Stomach (tissue), 4 donors: ENCODE results near the gene SSTR4.
A peak's percentile ranks its signal among the peaks of the same experiment; 100 is the strongest.

Source experiments
- CTCF ChIP-seq, 7 experiments: fragments of 450-650 bp in 4 of 7; fragments of 200-600 bp in 3 of 7; sonication (generic) in 3 of 7; IDR thresholded peaks; one replicate each; pipeline ENCODE4 v1.5.1; 2016 to 2019; ENCODE audit warnings: antibody characterized with exemption in 7 of 7, control low read depth in 2 of 7, mild to moderate bottlenecking in 1 of 7
- POLR2A ChIP-seq, 4 donors: fragments of 450-650 bp; IDR thresholded peaks; one replicate each; pipeline ENCODE4 v1.6.1; 2016; ENCODE audit warnings: antibody characterized with exemption in 4 of 4, control low read depth in 2 of 4, mild to moderate bottlenecking in 1 of 4, moderate library complexity in 1 of 4

DNA sequence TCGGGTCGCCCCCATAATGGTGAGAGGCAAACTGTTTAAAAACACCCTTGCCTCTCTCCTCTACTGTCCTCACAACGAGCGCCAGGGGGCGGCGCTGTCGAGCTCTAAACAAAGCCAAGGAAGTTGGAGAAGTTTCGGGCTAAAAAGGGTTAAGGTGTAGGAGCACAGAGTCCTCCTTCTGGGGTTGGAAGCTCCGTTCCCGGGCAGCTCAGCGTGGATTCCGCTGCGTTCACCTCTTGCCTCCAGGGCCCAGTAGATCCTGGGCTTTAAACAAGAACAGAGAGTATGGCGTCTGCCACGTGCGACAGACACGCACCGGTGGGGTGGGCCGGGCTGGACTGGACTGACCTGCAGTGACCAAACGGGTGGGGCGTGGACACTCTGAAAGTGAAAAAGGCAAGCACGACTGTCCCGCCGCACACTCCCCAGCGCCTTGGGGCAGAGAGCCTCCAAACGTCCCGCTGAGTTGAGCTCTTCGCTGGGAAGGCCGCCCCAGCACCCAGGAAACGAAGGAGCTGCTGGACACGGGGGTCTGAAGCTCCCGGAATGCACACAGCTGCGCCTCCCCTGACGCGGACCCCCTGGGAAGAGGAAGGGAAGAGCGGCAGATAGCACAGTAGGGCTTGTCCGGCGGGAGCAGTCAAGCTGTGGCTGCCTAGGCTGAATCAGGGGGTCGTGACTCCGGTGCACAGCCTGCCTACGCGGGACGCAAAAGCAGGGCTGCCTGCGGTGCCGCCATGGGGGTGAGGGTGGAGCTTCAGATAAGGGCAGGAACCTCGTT is 15.9 kb downstream of the SSTR4 start:
- TF ChIP-seq CTCF (IDR thresholded peaks at IDR 0.05) (peak in 5 of 7 experiments; percentile 24 to 77 (median 55)), POLR2A (IDR thresholded peaks at IDR 0.05) (no peak)
